COLO668 (cell line): ENCODE data around the gene ASMTL.
"Not testable (repeated sequence)": the region's sequence is repeated elsewhere in the genome, so short reads cannot be mapped to it uniquely, and the experiment has no call there.

Experiments used
- DNase-seq: peaks from one replicate; lab custom pipeline; 2025; ENCODE audit not compliant: unreplicated experiment; lab: John Stamatoyannopoulos, UW

The ASMTL gene

GRCh38 chrX:1462596-1463251 is 10.0 kb upstream of the ASMTL start:
- DNase-seq: no peak

GRCh38 chrX:1462110-1462509 is 9.4 kb upstream of the ASMTL start:
- DNase-seq: no peak

GRCh38 chrX:1455948-1456280 is 3.2 kb upstream of the ASMTL start:
- no peak for DNase-seq

- no peak for DNase-seq
These were observed 1.5 kb upstream of the ASMTL start for GRCh38 chrX:1453951-1454785.

GRCh38 chrX:1453395-1453783 is 680 bp upstream of the ASMTL start:
- DNase-seq: no peak

GRCh38 chrX:1451661-1452515 is 821 bp downstream of the ASMTL start:
- no peak for DNase-seq

- DNase-seq: no peak
These were observed 1.5 kb downstream of the ASMTL start for GRCh38 chrX:1451251-1451660.

- no peak for DNase-seq
These were observed 2.1 kb downstream of the ASMTL start for GRCh38 chrX:1450361-1451161.

- DNase-seq: no peak
These were observed 2.9 kb downstream of the ASMTL start for GRCh38 chrX:1449823-1450149.

- DNase-seq: no peak
These were observed 3.5 kb downstream of the ASMTL start for GRCh38 chrX:1449036-1449822.

- DNase-seq: not testable (repeated sequence)
These were observed 4.1 kb downstream of the ASMTL start for GRCh38 chrX:1448573-1449001.

- not testable (repeated sequence) for DNase-seq
These were observed 4.6 kb downstream of the ASMTL start for GRCh38 chrX:1447969-1448572.

- DNase-seq: not testable (repeated sequence)
These were observed 5.4 kb downstream of the ASMTL start for GRCh38 chrX:1446984-1447968.

- no peak for DNase-seq
These were observed 7.9 kb downstream of the ASMTL start for GRCh38 chrX:1444561-1445500.

- no peak for DNase-seq
These were observed 9.1 kb downstream of the ASMTL start for GRCh38 chrX:1443496-1444075.

GRCh38 chrX:1442724-1443367 is 9.9 kb downstream of the ASMTL start:
- DNase-seq: no peak
